Left renal pelvis (tissue), 4 donors: ENCODE measurements around the gene SEPTIN11. TPM values are rescaled to one million over a fixed set of nuclear protein-coding genes. Genes with fewer than 3 reads are reported as not detected.

Experiments
- DNase-seq, 4 donors: peaks; one replicate each; pipeline ENCODE4 v3.0.0-alpha.2; 2013; ENCODE audit warnings: low read depth in 4 of 4, low spot score in 3 of 4
- polyA plus RNA-seq, 4 donors: library from polyadenylated mRNA; unstranded; fragments of 120-200 nt; gene quantifications; one replicate each; pipeline ENCODE4 v1.2.1, GENCODE V29; 2013; ENCODE audit not compliant: insufficient read length in 4 of 4

SEPTIN11 gene
- 100 to 1,000 TPM; 244 to 309 (median 284) TPM for polyA plus RNA-seq

DNA sequence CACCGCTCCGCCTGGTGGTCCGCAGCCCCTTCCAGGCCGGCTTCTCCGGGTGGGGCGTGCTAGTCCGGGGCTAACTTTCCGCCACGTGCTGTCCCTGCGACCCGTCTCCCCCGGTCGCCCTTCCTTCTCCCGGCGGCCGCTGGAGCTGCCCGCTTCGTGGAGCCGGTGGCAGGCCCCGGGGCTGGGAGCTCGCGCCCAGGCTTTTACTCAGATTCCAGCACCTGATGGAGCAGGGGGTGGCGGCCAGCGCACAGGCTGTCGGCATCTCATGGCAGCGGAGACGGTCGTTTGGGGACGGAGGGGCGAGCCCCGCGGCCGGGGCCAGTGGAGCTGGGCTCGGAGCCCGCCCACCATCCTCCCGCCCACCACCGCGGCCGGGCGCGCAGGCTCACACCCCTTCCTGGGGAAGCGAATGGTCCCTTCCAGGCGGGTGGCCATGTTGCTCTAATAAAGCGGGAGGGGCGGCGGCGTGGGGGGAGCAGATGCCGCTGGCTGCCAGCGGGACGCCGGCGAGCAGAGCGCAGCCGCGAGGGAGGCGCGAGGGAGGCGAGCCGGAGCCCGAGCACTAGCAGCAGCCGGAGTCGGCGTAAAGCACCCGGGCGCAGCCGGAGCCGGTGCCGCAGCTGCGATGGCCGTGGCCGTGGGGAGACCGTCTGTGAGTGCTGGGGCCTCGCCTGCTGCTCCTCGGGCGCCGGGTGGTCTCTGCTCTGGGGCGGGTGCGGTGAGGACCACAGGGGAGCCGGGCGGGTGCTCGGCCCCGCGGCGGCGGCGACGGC lies at the start of gene SEPTIN11:
SEPTIN11 (plus strand) TSS at position 477 of the 776 bp plus-strand sequence; CDS start at position 629, 152 bp downstream.
- peak; percentile 83 to 90 (median 88) for DNase-seq

DNA sequence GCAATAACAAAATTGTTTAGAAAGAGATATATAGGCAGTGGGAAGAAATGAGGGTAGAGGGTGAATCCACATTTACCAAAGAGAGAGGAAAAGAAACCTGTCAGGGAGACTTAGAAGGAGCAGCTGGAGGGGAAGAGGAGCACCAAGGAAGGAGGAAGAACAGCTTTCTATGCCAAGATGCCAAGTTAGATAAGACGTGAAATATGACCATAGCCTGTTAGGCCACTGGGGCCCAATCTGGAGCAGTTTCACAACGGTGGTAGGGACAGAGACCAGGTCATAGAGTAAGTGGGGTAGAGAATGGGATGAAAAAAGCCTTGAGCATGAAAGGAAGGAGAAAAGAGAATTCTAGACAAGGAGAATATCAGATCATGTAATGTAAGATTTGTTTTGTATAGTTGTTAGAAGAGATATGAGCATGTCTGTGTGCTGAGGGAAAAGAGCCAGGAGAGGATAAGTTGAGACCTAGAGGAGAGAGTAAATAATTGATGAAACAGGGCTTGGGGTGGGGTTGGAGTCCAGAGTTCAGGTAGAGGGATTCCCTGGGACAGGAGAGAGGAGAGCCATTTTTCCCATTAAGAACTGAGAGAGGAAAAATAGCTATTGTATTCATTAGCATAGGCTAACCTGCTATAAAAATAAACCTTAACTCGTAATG lies 47.2 kb upstream of the SEPTIN11 start:
- no peak for DNase-seq

DNA sequence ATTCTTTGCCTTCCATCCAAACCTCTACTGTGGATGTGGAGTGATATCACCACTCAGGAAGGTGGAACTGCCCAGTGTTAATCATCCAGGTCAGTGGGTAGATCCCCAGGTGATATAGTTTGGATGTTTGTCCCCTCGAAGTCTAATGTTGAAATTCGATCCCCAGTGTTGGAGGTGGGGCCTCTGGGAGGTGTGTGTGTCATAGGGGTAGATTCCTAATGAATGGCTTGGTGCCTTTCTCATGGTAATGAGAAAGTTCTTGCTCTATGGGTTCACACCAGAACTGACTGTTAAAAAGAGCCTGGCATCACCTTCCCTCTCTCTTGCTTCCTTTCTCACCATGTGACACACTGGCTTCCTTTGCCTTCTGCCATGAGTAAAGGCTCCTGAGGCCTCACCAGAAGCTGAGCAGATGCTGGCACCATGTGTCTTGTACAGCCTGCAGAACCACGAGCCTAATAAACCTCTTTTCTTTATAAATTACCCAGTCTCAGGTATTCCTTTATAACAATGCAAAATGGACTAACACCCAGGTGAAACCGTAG lies 44.8 kb upstream of the SEPTIN11 start:
- no peak for DNase-seq

DNA sequence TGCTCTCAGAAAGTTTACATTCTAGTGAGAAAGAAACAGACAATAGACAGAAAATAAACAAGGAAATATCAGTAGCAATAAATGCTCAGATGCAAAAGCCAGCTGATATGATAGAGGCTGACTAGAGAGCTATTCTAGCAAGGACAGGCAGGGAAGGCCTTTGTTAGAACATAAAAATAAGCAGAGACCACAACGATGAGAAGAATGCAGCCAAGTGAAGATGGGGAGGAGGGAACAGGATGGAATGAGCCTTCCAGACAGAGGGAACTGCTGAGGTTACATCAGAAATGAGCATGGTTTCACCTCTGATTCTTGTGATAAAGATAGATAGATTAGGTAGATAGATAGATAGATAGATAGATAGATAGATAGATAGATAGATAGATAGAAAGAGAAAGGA lies 44.0 kb upstream of the SEPTIN11 start:
- no peak for DNase-seq

DNA sequence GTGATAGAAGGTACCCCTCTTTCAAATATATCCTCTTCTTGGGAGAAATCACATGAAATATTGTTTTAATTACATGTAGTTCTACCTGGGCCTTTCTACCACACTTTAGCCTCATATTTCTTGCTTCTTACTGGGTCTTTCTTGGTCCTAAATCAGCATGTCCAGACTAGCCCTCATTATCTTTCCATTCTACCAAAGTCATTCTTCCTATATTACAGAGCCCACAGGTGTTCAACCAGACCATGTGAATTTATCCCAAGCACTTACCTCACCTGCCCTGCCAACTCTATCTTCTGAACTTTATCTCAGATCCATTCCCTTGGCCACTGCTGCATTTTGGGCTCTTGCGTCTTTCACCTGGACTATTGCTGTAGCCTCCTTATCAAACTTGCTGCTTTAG lies 39.8 kb upstream of the SEPTIN11 start:
- no peak for DNase-seq

DNA sequence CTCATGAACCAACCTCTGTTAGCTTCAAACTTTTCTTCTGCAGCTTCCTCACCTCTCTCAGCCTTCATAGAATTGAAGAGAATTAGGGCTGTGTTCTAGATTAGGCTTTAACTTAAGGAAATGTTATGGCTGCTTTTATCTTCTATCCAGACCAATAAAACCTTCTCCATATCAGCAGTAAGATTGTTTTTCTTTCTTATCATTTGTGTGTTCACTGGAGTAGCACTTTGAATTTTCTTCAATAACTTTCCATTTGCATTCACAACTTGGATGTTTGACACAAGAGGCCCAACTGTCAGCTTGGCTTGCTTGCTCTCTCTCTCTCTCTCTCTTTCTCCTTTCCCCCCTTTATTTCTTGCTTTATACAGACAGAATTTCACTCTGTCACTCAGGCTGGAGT lies 28.8 kb upstream of the SEPTIN11 start:
- DNase-seq: no peak

DNA sequence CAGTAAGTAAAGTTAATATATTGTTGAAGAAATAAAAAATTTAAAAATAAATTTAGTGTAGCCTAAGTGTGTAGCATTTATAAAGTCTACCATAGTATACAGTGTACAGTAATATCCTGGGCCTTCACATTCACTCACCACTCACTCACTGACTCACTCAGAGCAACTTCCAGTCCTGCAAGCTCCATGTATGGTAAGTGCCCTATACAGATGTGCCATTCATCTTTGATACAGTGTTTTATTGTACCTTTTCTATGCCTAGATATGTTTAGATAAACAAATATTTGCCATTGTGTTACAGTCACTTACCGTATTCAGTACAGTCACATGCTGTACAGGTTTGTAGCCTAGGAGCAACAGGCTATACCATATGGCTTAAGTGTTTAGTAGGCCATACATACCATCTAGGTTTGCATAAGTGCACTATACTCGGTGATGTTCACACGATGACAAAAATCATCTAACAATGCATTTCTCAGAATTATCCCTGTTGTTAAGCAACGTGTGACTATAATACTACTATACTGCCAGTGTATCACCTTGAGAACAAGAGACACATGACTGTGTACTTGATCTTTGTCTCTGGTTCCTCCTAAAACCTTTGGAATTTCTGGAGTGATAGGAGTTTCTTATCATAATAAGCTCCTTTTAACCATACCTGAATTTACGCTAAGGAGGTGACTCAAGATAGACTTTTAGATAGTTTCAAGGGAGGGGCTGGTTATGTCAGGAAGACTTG lies 25.8 kb upstream of the SEPTIN11 start:
- DNase-seq: no peak

DNA sequence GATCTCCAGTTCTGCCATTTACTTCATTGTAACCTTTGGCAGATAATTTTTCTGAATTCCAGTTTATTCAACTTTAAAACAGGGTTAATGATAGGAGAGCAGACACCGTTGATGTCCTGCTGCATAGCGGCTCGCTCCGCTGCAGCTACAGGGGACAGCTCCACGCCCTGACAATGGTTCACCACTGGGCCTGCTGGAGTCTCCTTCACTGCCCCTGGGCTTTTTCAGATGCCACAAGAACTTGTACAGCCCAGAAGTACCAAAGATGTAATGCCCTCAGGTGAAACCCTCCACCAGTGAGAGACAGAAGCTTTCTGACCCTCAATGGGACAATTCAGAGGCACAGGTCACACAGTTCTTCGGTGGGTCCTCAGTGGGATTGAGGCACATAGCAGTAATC lies 22.7 kb upstream of the SEPTIN11 start:
- no peak for DNase-seq

DNA sequence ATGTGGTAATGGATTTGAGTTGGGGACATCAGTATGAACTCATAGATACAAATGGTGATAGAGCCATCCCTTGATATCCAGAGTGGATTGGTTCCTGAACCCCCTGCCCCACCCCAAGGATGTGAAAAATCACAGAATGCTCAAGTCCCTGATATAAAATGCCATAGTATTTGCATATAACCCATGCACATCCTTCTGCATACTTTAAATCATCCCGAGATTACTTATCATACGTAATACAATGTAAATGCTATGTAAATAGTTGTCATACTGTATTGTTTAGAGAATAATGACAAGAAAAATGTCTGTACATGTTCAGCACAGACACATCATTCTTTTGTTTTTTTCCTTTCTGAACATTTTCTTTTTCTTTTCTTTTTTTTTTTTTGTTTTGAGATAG lies 18.9 kb upstream of the SEPTIN11 start:
- DNase-seq: no peak

DNA sequence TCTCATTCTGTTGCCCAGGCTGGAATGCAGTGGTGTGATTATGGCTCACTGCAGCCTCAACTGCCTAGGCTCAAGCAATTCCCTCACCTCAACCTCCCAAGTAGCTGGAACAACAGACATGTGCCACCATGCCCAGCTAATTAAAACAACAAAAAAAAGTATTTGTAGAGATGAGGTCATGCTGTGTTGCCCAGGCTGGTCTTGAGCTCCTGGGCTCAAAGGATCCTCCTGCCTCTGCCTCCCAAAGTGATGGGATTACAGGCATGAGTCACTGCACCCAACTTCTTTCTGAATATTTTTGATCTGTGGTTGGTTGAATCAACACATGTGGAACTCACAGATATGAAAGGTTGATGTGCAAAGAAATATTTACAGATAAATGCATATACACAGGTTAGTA lies 18.5 kb upstream of the SEPTIN11 start:
- DNase-seq: no peak

DNA sequence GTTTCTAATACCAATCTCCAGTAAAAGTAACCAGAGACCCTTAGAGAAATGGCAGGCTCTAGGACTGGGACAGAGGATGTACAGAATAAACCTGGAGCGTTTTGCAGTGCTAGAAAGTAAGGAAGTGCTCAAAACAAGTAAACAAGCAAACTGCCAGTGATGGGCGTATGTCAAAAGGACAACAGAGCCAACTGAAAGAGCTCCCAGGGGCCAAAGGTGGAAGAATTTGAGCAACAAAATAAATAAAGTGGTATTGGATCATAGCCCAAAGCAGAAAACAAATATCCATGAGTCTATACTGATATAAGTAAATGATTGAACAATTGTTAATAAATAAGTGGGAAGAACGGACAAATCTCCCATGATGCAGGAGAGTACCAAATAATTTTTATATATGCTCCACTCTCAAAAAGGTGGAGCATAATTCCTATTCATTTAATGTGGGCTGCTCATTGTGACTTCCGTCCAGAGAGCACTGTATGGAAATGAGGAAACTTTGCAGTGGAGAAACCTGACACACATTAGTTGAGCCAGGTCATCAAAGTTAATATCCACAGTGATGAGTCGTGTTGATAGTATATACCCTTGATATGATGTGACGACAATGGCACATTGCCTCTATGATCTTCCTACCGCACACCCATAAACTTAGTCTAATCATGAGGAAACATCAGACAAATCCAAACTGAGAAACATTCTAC lies 17.8 kb upstream of the SEPTIN11 start:
- DNase-seq: no peak

DNA sequence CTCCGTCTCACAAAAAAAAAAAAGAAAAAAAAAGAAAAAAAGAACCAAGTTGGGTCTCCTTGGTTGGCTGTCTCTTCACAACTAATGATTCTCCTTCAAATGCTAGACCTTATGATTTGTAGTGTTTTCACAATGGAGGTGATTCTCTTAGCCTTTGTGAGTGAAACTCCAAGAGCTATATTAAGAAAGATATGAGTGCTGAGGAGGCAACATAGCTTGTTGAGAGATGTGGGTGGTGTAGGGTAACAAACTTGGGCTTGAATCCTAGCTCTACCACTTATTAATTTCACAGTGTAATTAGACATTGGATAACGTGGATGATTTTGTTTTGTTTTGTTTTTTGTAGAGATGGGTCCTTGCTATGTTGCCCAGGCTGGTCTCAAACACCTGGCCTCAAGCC lies 10.4 kb upstream of the SEPTIN11 start:
- DNase-seq: no peak

DNA sequence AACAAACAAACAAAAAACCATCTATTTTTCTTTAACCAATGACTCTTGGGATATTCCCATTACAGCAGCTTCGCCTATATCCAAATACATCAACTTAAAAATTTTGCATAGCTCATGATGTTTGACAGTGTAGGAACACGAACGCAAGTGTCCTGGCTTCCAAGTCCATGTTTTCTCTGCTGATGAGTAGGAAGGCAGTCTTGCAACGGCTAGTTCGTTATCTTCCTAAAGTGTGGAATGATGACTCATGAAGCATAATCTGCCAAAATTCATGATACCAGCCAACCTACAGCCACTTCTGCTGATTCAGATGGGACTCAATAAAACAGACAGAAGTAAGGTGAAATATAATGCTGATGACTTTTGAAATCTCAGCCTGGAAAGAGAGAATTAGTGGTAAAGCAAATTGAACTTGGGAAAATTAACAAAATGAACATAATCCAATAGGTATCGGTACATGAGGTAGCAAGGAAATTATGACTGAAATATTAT lies 6.4 kb upstream of the SEPTIN11 start:
- DNase-seq: no peak

DNA sequence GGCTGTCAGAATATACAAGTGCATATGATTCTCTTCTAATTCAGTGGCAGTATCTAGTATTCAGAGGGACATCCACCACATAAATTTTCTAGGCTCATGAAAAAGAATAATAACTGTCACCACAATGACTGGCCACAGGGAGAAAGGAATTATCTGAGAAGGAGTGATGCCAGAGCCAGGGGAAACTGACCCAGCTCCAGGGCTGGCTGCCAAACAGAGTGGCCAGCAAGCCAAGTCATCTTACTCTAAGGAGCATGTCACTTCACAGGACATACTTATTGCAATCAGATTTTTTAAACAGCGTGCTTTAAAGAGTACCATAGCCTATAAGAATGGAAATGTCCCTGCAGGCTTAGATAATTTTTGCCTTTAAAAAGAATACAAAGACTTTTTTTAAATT lies 5.8 kb upstream of the SEPTIN11 start:
- no peak for DNase-seq

DNA sequence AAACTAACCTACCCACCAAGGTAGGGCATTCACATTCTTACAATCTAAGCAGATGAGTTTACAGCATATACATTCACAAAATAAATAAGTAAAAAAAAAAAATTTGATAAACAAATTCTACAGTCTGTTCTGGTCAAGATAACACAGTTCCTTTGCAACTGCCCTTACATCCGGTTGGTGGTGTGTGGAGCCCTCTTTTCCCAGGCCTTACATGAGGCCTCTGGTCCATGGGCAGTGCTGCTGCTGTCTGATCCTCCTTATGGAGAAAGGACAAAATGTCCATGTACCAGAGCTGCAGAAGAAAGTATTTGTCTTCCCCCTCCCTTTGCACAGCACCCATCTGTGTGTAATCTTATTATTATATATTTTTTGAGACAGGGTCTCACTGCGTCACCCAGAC lies 2.2 kb upstream of the SEPTIN11 start:
- no peak for DNase-seq

DNA sequence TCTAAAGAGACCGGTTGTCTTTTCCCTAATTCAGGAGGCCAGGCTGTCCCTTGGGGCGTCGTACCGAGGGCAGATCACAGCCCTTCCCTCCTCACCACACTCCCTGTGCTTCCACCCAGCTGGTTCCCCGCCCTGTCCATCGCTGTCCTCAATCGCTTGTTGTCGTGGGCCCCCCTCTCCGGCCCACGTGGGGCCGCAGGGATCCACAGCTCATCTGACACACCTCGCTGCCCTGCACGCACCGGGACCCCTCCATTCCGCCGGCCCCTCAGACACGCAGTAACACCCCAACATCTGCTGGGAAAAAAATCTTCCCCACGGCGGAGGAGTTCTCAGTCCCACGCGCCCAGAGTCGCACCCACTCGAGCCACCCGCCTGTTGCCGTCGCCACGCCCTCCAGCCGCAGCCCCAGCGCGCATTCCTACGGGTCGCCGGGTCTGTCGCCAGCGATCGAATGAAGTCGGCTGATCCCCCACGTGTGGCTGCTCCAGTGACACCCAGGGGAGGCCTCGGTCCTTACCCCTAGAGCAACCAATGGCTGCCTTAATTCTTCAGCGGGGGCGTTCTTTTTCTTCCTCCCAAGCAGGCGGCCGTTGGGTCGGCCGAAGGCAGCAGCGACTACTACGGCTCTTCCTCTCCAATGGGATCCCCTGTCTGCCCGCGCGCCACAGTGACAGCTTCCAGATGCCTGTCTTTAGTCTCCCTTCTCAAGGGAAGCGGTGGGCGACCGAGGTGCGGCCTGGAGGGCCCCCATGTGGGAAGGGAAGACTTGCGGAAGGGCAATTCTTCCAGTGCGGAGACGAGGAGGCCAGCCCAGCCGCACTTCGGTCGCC lies 893 bp upstream of the SEPTIN11 start:
- peak in 3 of 4 donors; percentile 69 to 79 (median 72) for DNase-seq

DNA sequence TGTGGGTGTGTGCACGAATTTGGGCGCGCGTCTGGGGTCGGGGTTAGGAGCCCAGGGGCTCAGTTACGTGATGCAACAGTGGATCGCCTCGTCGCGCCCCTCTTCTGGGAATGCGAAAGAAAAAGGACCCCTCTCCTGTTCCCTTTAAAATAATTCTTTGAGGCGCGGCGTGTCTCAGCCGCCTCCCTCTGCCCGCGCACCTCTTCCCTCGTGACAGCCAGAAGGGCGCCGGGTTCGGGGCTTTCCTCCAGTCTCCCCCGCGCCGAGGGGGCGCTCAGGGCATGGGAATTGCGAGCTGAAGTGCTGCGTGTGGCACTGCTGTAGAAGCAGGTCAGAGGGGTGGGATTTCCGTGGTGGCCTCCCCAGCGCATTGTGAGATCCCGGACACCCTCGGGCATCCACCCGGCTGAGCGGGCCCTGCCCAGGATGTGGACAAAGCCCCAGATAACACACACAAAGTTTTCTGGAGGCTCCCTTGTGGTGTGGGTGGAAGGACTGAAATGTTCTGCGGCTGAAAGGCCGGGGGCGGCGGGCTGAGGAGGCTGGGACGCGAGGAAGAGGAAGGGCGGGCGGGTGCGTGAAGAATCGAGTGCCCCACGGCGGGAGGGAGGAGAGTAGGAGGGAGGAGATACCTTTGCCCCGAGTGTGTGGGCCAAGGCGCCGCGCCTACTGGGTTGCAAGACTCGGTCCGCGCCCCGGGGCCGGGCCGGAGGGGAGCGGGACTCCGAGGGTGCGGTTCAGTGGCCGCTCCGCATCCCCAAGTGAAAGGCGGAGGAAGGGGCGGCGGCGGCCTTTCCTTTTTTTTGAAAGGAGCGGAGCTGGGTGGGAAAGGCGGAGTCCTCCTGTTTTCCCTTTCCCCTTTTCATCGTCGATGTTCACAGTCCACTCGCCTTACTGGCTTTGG lies 752 bp downstream of the SEPTIN11 start:
- DNase-seq: no peak

DNA sequence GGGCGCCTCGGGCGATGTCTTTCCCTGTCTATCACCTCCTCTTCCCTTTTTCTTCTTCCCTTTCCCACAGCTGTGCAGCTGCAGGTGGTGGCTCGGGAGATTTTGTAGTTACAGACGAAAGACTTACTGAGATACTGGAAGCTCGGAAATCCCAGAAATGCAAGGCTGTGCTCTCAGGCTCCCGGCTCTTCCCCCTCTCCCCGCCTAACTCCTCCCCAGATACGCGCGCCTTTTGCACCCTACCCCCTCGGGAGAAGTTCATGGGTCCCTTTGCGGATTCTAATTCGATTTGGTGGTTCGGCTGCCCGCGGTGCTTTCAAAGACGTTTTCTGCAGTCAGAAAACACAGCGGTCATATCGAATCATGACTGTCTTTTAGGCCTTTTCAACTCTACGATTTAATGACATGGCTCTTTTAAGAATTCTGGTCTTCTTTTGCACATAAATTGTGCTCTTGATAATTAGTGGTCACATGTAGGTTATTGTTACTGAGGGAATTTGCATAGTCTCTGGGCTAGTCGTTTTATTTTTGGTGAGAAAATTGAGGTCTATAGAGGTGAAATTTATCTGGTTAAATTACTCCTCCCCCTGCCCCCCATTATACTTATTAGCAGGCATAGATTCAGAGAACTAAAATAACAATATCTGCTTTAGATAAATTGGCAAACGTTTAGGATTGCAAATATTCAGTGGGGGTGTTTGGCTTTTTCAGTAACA lies 1.6 kb downstream of the SEPTIN11 start:
- no peak for DNase-seq
